Activated CD4-positive, alpha-beta T cell treated with anti-CD3 and anti-CD28 coated beads, Interleukin-2, amount 10 ng/mL, durations not matched to agents 7 days and 5 days (primary cell): Measurements from ENCODE around the gene FCRLB. TPM values are rescaled to one million over a fixed set of nuclear protein-coding genes. Genes with fewer than 3 reads are reported as not detected.

Experiments used
- total RNA-seq, 2 experiments: library from RNA; stranded (reverse); gene quantifications; one replicate each; pipeline ENCODE4 v1.2.3, GENCODE V29; 2021

Gene FCRLB
- total RNA-seq, 2 experiments from 2014 or later = 0.23 to 0.25 TPM

Other genes with a start within 250 kb of the FCRLB start
- not detected for gene FCGR2A, start 216.1 kb upstream of the FCRLB start, total RNA-seq
- under 1 TPM in 1 of 2 experiments, not detected in 1; 0.07 TPM for gene HSPA6, start 197.0 kb upstream of the FCRLB start, total RNA-seq
- gene FCGR3A, start 171.7 kb upstream of the FCRLB start, total RNA-seq = not detected
- not detected for gene FCGR3B, start 90.4 kb upstream of the FCRLB start, total RNA-seq
- not detected for gene FCGR2B, start 58.4 kb upstream of the FCRLB start, total RNA-seq
- not detected for gene FCRLA, start 14.3 kb upstream of the FCRLB start, total RNA-seq
- gene DUSP12, start 28.2 kb downstream of the FCRLB start, total RNA-seq = 10 to 100 TPM; 21.6 TPM
- 10 to 100 TPM; 22.9 to 28.0 TPM for gene ATF6, start 44.8 kb downstream of the FCRLB start, total RNA-seq